Vagina (tissue), 2 donors: ENCODE results near the gene TRAPPC3L.

Source experiments
- CTCF ChIP-seq, 3 experiments: fragments of 450-650 bp in 2 of 3; fragments of 200-600 bp in 1 of 3; sonication (generic) in 1 of 3; IDR thresholded peaks; one replicate each; pipeline ENCODE4 v1.5.1; 2017 to 2019; ENCODE audit warnings: antibody characterized with exemption in 3 of 3, mild to moderate bottlenecking in 2 of 3, moderate library complexity in 2 of 3
- POLR2A ChIP-seq, 2 donors: fragments of 450-650 bp; IDR thresholded peaks; one replicate each; pipeline ENCODE4 v1.6.1; 2017; ENCODE audit warnings: antibody characterized with exemption in 2 of 2, mild to moderate bottlenecking in 2 of 2, moderate library complexity in 2 of 2

GRCh38 chr6:116482780-116483179, 62.7 kb downstream of the TRAPPC3L start:
- TF ChIP-seq POLR2A (IDR thresholded peaks at IDR 0.05), result no peak
- no peak for TF ChIP-seq CTCF (IDR thresholded peaks at IDR 0.05)
